ENCODE measurements around the gene RERE.

GRCh38 chr1:8629241-8630091, 188.0 kb downstream of the RERE start:
- TF ChIP-seq TARDBP (IDR thresholded peaks at IDR 0.05) (no peak), SP1 (IDR thresholded peaks at IDR 0.05) (no peak), ARNT (IDR thresholded peaks at IDR 0.05) (no peak), PKNOX1 (IDR thresholded peaks at IDR 0.05) (peak; percentile 66), LEF1 (IDR thresholded peaks at IDR 0.05; ENCODE audit: borderline replicate concordance) (no peak), BHLHE40 (IDR thresholded peaks at IDR 0.05; ENCODE audit: borderline replicate concordance) (no peak), FOXM1 (IDR thresholded peaks at IDR 0.05; ENCODE audit: borderline replicate concordance) (no peak), NFRKB (IDR thresholded peaks at IDR 0.05) (no peak), FOXK2 (IDR thresholded peaks at IDR 0.05) (no peak), ELF4 (IDR thresholded peaks at IDR 0.05) (no peak), ZNF384 (IDR thresholded peaks at IDR 0.05) (no peak), SUZ12 (IDR thresholded peaks at IDR 0.05) (no peak), HDGF (IDR thresholded peaks at IDR 0.05; ENCODE audit: borderline replicate concordance) (no peak), FOXA1 (IDR thresholded peaks at IDR 0.05) (no peak)
